GM23248 (cell line): ENCODE results near the gene CDC14A. TPM values are rescaled to one million over a fixed set of nuclear protein-coding genes. Genes with fewer than 3 reads are reported as not detected.
A peak's percentile ranks its signal among the peaks of the same experiment; 100 is the strongest.

ENCODE experiments used
- DNase-seq: peaks from one replicate; pipeline ENCODE4 v3.0.0-alpha.2; 2015
- H2AFZ ChIP-seq: fragments of 200-600 bp; sonication (generic); 2 replicates; pipeline ENCODE4 v1.6.1; 2016; ENCODE audit warnings: antibody characterized with exemption
- H3F3A ChIP-seq: fragments of 200-600 bp; sonication (generic); 2 replicates; pipeline ENCODE4 v1.6.1; 2016; ENCODE audit warnings: mild to moderate bottlenecking, antibody characterized with exemption, mixed run types; ENCODE audit not compliant: insufficient read depth
- H3K27ac ChIP-seq: fragments of 200-600 bp; sonication (generic); 2 replicates; pipeline ENCODE4 v1.5.1; 2016; ENCODE audit warnings: mild to moderate bottlenecking
- H3K27me3 ChIP-seq: fragments of 200-600 bp; sonication (generic); replicated peaks from 2 replicates; pipeline ENCODE4 v1.6.1; 2016; ENCODE audit warnings: mild to moderate bottlenecking; ENCODE audit not compliant: insufficient read depth
- H3K36me3 ChIP-seq: fragments of 200-600 bp; sonication (generic); 2 replicates; pipeline ENCODE4 v1.6.1; 2016; ENCODE audit warnings: low read depth, mild to moderate bottlenecking
- H3K4me1 ChIP-seq: fragments of 200-600 bp; sonication (generic); 2 replicates; pipeline ENCODE4 v1.6.1; 2016; ENCODE audit warnings: mild to moderate bottlenecking; ENCODE audit not compliant: insufficient read depth
- H3K4me2 ChIP-seq: fragments of 200-600 bp; sonication (generic); one replicate; pipeline ENCODE4 v1.6.1; 2016; ENCODE audit warnings: mild to moderate bottlenecking; ENCODE audit not compliant: unreplicated experiment
- H3K4me3 ChIP-seq: fragments of 200-600 bp; sonication (generic); 2 replicates; pipeline ENCODE4 v1.5.1; 2016; ENCODE audit warnings: mild to moderate bottlenecking
- H3K79me2 ChIP-seq: fragments of 200-600 bp; sonication (generic); 2 replicates; pipeline ENCODE4 v1.6.1; 2016; ENCODE audit warnings: mild to moderate bottlenecking; ENCODE audit not compliant: insufficient read depth
- H3K9ac ChIP-seq: fragments of 200-600 bp; sonication (generic); 2 replicates; pipeline ENCODE4 v1.6.1; 2016; ENCODE audit warnings: mild to moderate bottlenecking
- H3K9me2 ChIP-seq: fragments of 200-600 bp; sonication (generic); 2 replicates; pipeline ENCODE4 v1.6.1; 2016; ENCODE audit warnings: mixed run types, mild to moderate bottlenecking, moderate library complexity; ENCODE audit not compliant: insufficient read depth
- H3K9me3 ChIP-seq: fragments of 200-600 bp; sonication (generic); one replicate; pipeline ENCODE4 v1.6.1; 2017; ENCODE audit warnings: low read depth
- H4K20me1 ChIP-seq: fragments of 200-600 bp; sonication (generic); 2 replicates; pipeline ENCODE4 v1.6.0; 2016; ENCODE audit not compliant: insufficient read depth
- EZH2 ChIP-seq: fragments of 200-600 bp; sonication (generic); IDR thresholded peaks from 2 replicates; pipeline ENCODE4 v1.6.1; 2018; ENCODE audit warnings: antibody characterized with exemption, mild to moderate bottlenecking; ENCODE audit not compliant: insufficient read depth, poor library complexity, severe bottlenecking
- EZH2phosphoT487 ChIP-seq: fragments of 200-600 bp; sonication (generic); IDR thresholded peaks from 2 replicates; pipeline ENCODE4 v1.6.1; 2018; ENCODE audit warnings: antibody characterized with exemption, moderate library complexity, mild to moderate bottlenecking, low read depth; ENCODE audit not compliant: insufficient read depth
- WGBS, 2 experiments: methylation state at CpG; one replicate each; pipeline ENCODE4 v1.1.6; 2015 to 2017; ENCODE audit warnings: low lambda C conversion rate in 2 of 2, low coverage in 1 of 2; ENCODE audit errors: missing lambda C conversion rate in 2 of 2; 5-methylcytosine and 5-hydroxymethylcytosine counted together
- in situ Hi-C: fragments of 300-500 bp; cut with MboI; formaldehyde crosslinking; loops from 2 replicates; pipeline ENCODE4 v1.15.0; 2020
- polyA plus RNA-seq: library from polyadenylated mRNA; unstranded; fragments of >200 nt; fragmentation: Nextera tagmentation; extraction: Ambion mirVana; gene quantifications from 2 replicates; pipeline ENCODE4 v1.2.1, GENCODE V29; 2016
- total RNA-seq: library from RNA; depleted of rRNA; stranded (reverse); fragments of >200 nt; shearing (Covaris generic); gene quantifications from 2 replicates; pipeline ENCODE4 v1.2.3, GENCODE V29; 2014

Gene CDC14A
- total and polyA plus RNA-seq, 2 experiments from 2014 or later: 1.5 to 1.8 TPM

- no peak for DNase-seq
- Histone ChIP-seq H3K27me3 (peaks cover 34% of the 10 kb centered on the region), H3K27ac (no peak overlapping the region), H4K20me1 (no peaks in the 10 kb centered on the region), H2AFZ (no peak overlapping the region), H3K79me2 (no peaks in the 10 kb centered on the region), H3K9me3 (no peaks in the 10 kb centered on the region), H3K9me2 (no peaks in the 10 kb centered on the region), H3K4me2 (no peak overlapping the region), H3K9ac (no peak overlapping the region), H3K4me3 (no peak overlapping the region), H3K4me1 (peaks cover 5% of the 10 kb centered on the region; the same call in 1 of the 2 replicates), H3K36me3 (no peaks in the 10 kb centered on the region), H3F3A (peaks cover 3% of the 10 kb centered on the region; the same call in 1 of the 2 replicates)
- 76 to 94% methylated on average over 3 of the region's 3 CpGs for WGBS, 2 experiments
- in situ Hi-C loops: no loop called here
- TF ChIP-seq EZH2: no peak
- no peak for TF ChIP-seq EZH2phosphoT487
Measured at GRCh38 chr1:100536031-100536430, 183.7 kb downstream of the CDC14A start.

DNA sequence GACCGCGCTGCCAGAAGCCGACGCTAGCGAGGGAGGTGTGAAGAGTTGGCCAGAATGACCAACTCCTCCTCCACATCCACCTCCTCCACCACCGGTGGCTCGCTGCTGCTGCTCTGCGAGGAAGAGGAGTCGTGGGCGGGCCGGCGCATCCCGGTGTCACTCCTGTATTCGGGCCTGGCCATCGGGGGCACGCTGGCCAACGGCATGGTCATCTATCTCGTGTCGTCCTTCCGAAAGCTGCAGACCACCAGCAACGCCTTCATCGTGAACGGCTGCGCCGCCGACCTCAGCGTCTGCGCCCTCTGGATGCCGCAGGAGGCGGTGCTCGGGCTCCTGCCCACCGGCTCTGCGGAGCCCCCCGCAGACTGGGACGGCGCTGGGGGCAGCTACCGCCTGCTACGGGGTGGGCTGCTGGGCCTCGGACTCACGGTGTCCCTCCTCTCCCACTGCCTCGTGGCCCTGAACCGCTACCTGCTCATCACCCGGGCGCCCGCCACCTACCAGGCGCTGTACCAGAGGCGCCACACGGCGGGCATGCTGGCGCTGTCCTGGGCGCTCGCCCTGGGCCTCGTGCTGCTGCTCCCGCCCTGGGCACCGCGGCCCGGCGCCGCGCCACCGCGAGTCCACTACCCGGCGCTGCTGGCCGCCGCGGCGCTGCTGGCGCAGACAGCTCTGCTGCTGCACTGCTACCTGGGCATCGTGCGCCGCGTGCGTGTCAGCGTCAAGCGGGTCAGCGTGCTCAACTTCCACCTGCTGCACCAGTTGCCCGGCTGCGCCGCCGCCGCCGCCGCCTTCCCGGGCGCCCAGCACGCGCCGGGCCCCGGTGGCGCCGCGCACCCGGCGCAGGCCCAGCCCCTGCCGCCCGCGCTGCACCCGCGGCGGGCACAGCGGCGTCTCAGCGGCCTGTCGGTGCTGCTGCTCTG, 186.9 kb downstream of the CDC14A start:
- Histone ChIP-seq H3K79me2 (no peaks in the 10 kb centered on the region), H3K9me3 (no peaks in the 10 kb centered on the region), H3K9me2 (no peaks in the 10 kb centered on the region), H3K4me2 (peak overlapping the region; percentile 67), H3F3A (no peaks in the 10 kb centered on the region), H3K27me3 (peaks cover 36% of the 10 kb centered on the region), H3K9ac (no peak overlapping the region), H2AFZ (peak overlapping the region; percentile 77), H3K4me3 (peak overlapping the region; percentile 63), H3K27ac (no peak overlapping the region), H3K36me3 (no peaks in the 10 kb centered on the region), H3K4me1 (no peaks in the 10 kb centered on the region), H4K20me1 (no peaks in the 10 kb centered on the region)
- in situ Hi-C loops: no loop called here
- WGBS, 2 experiments: 1 to 2% methylated on average over 100 to 104 of the region's 105 CpGs
- DNase-seq: peak; percentile 47
- TF ChIP-seq EZH2 (no peak), EZH2phosphoT487 (no peak)

- H3K79me2 ChIP-seq: no peaks in the 10 kb centered on the region
- H3K9me3 ChIP-seq: no peaks in the 10 kb centered on the region
- H3K9ac ChIP-seq: no peak overlapping the region
- H3K27ac ChIP-seq: no peak overlapping the region
- H3K4me3 ChIP-seq: peak overlapping the region; percentile 63
- DNase-seq: peak; percentile 55
- H3K4me2 ChIP-seq: peak overlapping the region; percentile 67
- H3K9me2 ChIP-seq: no peaks in the 10 kb centered on the region
- no peaks in the 10 kb centered on the region for H3K36me3 ChIP-seq
- H3K27me3 ChIP-seq: peaks cover 36% of the 10 kb centered on the region
- in situ Hi-C loops: no loop called here
- peak overlapping the region; percentile 77 for H2AFZ ChIP-seq
- no peaks in the 10 kb centered on the region for H4K20me1 ChIP-seq
- TF ChIP-seq EZH2 (no peak), EZH2phosphoT487 (no peak)
- no peaks in the 10 kb centered on the region for H3F3A ChIP-seq
- 26 to 27% methylated on average over 52 to 56 of the region's 57 CpGs for WGBS, 2 experiments
- no peaks in the 10 kb centered on the region for H3K4me1 ChIP-seq
Measured at GRCh38 chr1:100539836-100540536, 187.7 kb downstream of the CDC14A start.

GRCh38 chr1:100542285-100542684, 190.0 kb downstream of the CDC14A start:
- Histone ChIP-seq H3K4me1 (no peaks in the 10 kb centered on the region), H2AFZ (no peak overlapping the region), H3K79me2 (no peaks in the 10 kb centered on the region), H4K20me1 (no peaks in the 10 kb centered on the region), H3K9me3 (no peaks in the 10 kb centered on the region), H3K9ac (no peak overlapping the region), H3K9me2 (no peaks in the 10 kb centered on the region), H3K4me3 (no peak overlapping the region), H3K4me2 (no peak overlapping the region), H3K36me3 (no peaks in the 10 kb centered on the region), H3F3A (no peaks in the 10 kb centered on the region), H3K27me3 (peaks cover 29% of the 10 kb centered on the region), H3K27ac (no peak overlapping the region)
- 94 to 98% methylated on average over 2 of the region's 2 CpGs for WGBS, 2 experiments
- in situ Hi-C loops: no loop called here
- DNase-seq: no peak
- TF ChIP-seq EZH2: no peak
- TF ChIP-seq EZH2phosphoT487: no peak
